OCI-LY1 (cell line): ENCODE data around the gene GPR148.

Experiments used
- CTCF ChIP-seq: fragments of 200-600 bp; sonication (generic), shearing (Covaris generic); IDR thresholded peaks from 2 replicates; pipeline ENCODE4 v1.5.1; 2017; ENCODE audit warnings: mild to moderate bottlenecking, antibody characterized with exemption, low read length, moderate library complexity, mixed read lengths
- EZH2 ChIP-seq: fragments of 200-600 bp; sonication (generic), shearing (Covaris generic); IDR thresholded peaks from 2 replicates; pipeline ENCODE4 v1.8.0; 2017; ENCODE audit warnings: borderline replicate concordance, mixed run types, mild to moderate bottlenecking, antibody characterized with exemption, low read length, moderate library complexity, mixed read lengths

GRCh38 chr2:130762910-130763385 is 34.1 kb downstream of the GPR148 start:
- TF ChIP-seq CTCF (no peak), EZH2 (no peak)
